Uterus (tissue), 2 donors: Measurements from ENCODE around the gene KCNH8.

ENCODE experiments used
- CTCF ChIP-seq, 4 experiments: fragments of 200-600 bp in 2 of 4; fragments of 450-650 bp in 2 of 4; sonication (generic) in 2 of 4; IDR thresholded peaks; one replicate each; pipeline ENCODE4 v1.5.1; 2016 to 2019; ENCODE audit warnings: antibody characterized with exemption in 4 of 4, mild to moderate bottlenecking in 2 of 4, moderate library complexity in 1 of 4
- POLR2A ChIP-seq, 2 donors: fragments of 450-650 bp; IDR thresholded peaks; one replicate each; pipeline ENCODE4 v1.6.1; 2016; ENCODE audit warnings: antibody characterized with exemption in 2 of 2, mild to moderate bottlenecking in 1 of 2, moderate library complexity in 1 of 2

GRCh38 chr3:19357947-19358346, 209.6 kb downstream of the KCNH8 start:
- no peak for TF ChIP-seq POLR2A (IDR thresholded peaks at IDR 0.05)
- no peak for TF ChIP-seq CTCF (IDR thresholded peaks at IDR 0.05)
